Measurements from ENCODE around the gene SLC4A4.

DNA sequence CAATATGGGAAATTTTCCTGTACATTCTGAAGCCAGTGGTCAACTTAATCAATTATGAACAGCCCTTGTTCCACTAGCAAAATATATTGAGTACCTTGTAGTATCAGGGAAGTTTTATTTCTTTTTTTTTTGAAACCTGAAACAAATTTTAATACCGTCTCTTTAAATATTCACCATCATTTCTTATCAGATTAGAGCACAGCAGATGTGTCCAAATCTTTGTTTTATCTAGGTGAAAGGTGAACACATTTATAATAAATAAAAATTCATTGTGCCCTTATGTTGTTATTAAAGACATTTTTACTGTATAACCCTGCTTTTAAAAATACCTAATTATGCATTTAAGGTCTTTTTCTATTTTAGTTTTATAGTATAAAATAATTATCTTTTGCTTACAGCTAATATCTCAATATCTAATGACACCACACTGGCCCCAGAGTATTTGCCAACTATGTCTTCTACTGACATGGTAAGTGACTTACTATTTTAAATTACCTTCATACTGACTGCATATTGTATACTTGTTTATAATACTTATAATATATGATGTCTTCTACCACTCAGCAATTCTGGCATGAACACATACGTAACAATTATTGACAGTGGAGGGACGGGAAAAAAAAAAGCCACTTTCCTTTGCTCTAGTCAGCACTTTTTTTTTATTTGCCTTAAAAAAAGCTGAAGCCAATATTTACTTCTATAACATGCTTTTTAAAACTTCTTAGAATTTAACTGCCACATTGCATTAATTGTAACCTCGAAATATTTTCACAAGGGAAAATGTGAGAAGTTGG lies 147.9 kb downstream of the SLC4A4 start:
- TF ChIP-seq POLR2AphosphoS5 (IDR thresholded peaks at IDR 0.05; ENCODE audit: low read depth, low read length) = no peak
- TF ChIP-seq, protein P1, sequence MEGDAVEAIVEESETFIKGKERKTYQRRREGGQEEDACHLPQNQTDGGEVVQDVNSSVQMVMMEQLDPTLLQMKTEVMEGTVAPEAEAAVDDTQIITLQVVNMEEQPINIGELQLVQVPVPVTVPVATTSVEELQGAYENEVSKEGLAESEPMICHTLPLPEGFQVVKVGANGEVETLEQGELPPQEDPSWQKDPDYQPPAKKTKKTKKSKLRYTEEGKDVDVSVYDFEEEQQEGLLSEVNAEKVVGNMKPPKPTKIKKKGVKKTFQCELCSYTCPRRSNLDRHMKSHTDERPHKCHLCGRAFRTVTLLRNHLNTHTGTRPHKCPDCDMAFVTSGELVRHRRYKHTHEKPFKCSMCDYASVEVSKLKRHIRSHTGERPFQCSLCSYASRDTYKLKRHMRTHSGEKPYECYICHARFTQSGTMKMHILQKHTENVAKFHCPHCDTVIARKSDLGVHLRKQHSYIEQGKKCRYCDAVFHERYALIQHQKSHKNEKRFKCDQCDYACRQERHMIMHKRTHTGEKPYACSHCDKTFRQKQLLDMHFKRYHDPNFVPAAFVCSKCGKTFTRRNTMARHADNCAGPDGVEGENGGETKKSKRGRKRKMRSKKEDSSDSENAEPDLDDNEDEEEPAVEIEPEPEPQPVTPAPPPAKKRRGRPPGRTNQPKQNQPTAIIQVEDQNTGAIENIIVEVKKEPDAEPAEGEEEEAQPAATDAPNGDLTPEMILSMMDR (IDR thresholded peaks at IDR 0.05; ENCODE audit: control extremely low read depth in 1 of 3, insufficient read depth in 1 of 3, low read depth in 1 of 3, low read length in 3 of 3) = no peak
- no peak for TF ChIP-seq EP300 (IDR thresholded peaks at IDR 0.05; ENCODE audit: borderline replicate concordance in 1 of 2, low read depth in 2 of 2, low read length in 2 of 2)
- no peak for TF ChIP-seq RBBP5 (IDR thresholded peaks at IDR 0.05; ENCODE audit: borderline replicate concordance, low read depth, low read length)
- no peak for TF ChIP-seq RAD21 (IDR thresholded peaks at IDR 0.05 in 1 of 2, conservative IDR thresholded peaks at IDR 0.05 in 1 of 2; ENCODE audit: low read depth in 2 of 2, low read length in 2 of 2)
- TF ChIP-seq MAX (IDR thresholded peaks at IDR 0.05) = no peak
- no peak for TF ChIP-seq CBX5 (IDR thresholded peaks at IDR 0.05; ENCODE audit: low read depth, low read length)

Data from H1 (cell line).